GM12878 (cell line): ENCODE results near the gene TIMM21. TPM values are rescaled to one million over a fixed set of nuclear protein-coding genes. Genes with fewer than 3 reads are reported as not detected.
A peak's percentile ranks its signal among the peaks of the same experiment; 100 is the strongest.

ENCODE experiments used
- ATAC-seq: fragments of 200-7000 bp; cut with Tn5 transposase; 3 replicates; pipeline ENCODE4 v1.9.1; 2020; ENCODE audit warnings: mild to moderate bottlenecking, moderate library complexity
- Bru-seq: library from RNA; stranded (reverse); fragments of 400-500 nt; gene quantifications from one replicate; lab custom pipeline; 2021; lab: Mats Ljungman, UMichigan
- BruChase-seq, 2 experiments: library from RNA; stranded (reverse); fragments of 400-500 nt; gene quantifications; one replicate each; lab custom pipeline; 2021; lab: Mats Ljungman, UMichigan
- BruUV-seq: library from RNA; stranded (reverse); fragments of 400-500 nt; replicated peaks from 2 replicates; lab custom pipeline; 2021; lab: Mats Ljungman, UMichigan
- CTCF ChIA-PET: fragments of 300-600 bp; sonication (Branson Sonifier 250); formaldehyde crosslinking; extraction: SDS; loops from one replicate; lab custom pipeline; 2021; ENCODE audit warnings: inconsistent platforms; lab: Yijun Ruan, JAX
- POLR2A ChIA-PET: fragments of 350-600 bp; formaldehyde crosslinking; extraction: SDS; loops from one replicate; lab custom pipeline; 2021; ENCODE audit warnings: inconsistent platforms; lab: Charles Lee
- RAD21 ChIA-PET: fragments of 300-600 bp; sonication (Branson Sonifier 250); formaldehyde crosslinking; loops from one replicate; lab custom pipeline; 2023; ENCODE audit warnings: antibody characterized with exemption; ENCODE audit not compliant: unreplicated experiment; lab: Charles Lee
- SMC1A ChIA-PET: fragments of 300-600 bp; sonication (Branson Sonifier 250); formaldehyde crosslinking; loops from one replicate; lab custom pipeline; 2023; ENCODE audit not compliant: unreplicated experiment, uncharacterized antibody; lab: Charles Lee
- DNase-seq: peaks from one replicate; pipeline ENCODE4 v3.0.0-alpha.2; 2011; ENCODE audit warnings: low read depth, low spot score
- FAIRE-seq: peaks from 3 replicates; lab custom pipeline; 2011; peaks lifted over from hg19 to GRCh38; lab: Jason Lieb, UNC
- H2AFZ ChIP-seq: 2 replicates; pipeline ENCODE4 v1.6.0; 2011; ENCODE audit warnings: low read depth, low read length, control low read depth; ENCODE audit not compliant: control insufficient read depth
- H3K27ac ChIP-seq: 2 replicates; pipeline ENCODE4 v1.5.1; 2011; ENCODE audit warnings: control low read depth; ENCODE audit not compliant: control insufficient read depth, insufficient read depth
- H3K27me3 ChIP-seq, 2 experiments: replicated peaks in 1 of 2; 2 replicates each; pipeline versions ENCODE4 v1.6.0 to v1.6.1; 2011; ENCODE audit warnings: low read length in 1 of 2; ENCODE audit not compliant: control insufficient read depth in 2 of 2, insufficient read depth in 2 of 2
- H3K36me3 ChIP-seq, 2 experiments: 2 replicates each; pipeline ENCODE4 v1.5.1; 2011; ENCODE audit warnings: low read length in 1 of 2; ENCODE audit not compliant: control insufficient read depth in 2 of 2, insufficient read depth in 2 of 2
- H3K4me1 ChIP-seq: 2 replicates; pipeline ENCODE4 v1.6.1; 2011; ENCODE audit warnings: mild to moderate bottlenecking, low read length, moderate library complexity, mixed read lengths; ENCODE audit not compliant: control insufficient read depth, insufficient read depth
- H3K4me2 ChIP-seq: 2 replicates; pipeline ENCODE4 v1.6.0; 2011; ENCODE audit warnings: control low read depth; ENCODE audit not compliant: control insufficient read depth, insufficient read depth
- H3K4me3 ChIP-seq: fragments of 200-600 bp; sonication (generic); 2 replicates; pipeline ENCODE4 v1.5.1; 2016
- H3K79me2 ChIP-seq: 2 replicates; pipeline ENCODE4 v1.6.0; 2011; ENCODE audit warnings: low read length; ENCODE audit not compliant: control insufficient read depth, insufficient read depth
- H3K9ac ChIP-seq: 2 replicates; pipeline ENCODE4 v1.8.0; 2011; ENCODE audit warnings: low read length, control low read depth, mixed read lengths; ENCODE audit not compliant: control insufficient read depth, insufficient read depth
- H3K9me3 ChIP-seq: replicated peaks from 3 replicates; pipeline ENCODE4 v1.5.1; 2011; ENCODE audit warnings: mild to moderate bottlenecking, low read length; ENCODE audit not compliant: control insufficient read depth, insufficient read depth
- H4K20me1 ChIP-seq: 2 replicates; pipeline ENCODE4 v1.6.0; 2011; ENCODE audit not compliant: control insufficient read depth, insufficient read depth
- ATF7 ChIP-seq: fragments of 450-650 bp; IDR thresholded peaks from 2 replicates; pipeline ENCODE4 v1.6.1; 2016; ENCODE audit warnings: low read depth, mild to moderate bottlenecking
- BCL11A ChIP-seq: IDR thresholded peaks from 2 replicates; pipeline ENCODE4 v1.6.1; 2011; ENCODE audit warnings: low read depth, low read length
- BMI1 ChIP-seq: fragments of 450-650 bp; IDR thresholded peaks from 2 replicates; pipeline ENCODE4 v1.6.1; 2016; ENCODE audit warnings: mild to moderate bottlenecking, moderate library complexity, borderline replicate concordance
- BRCA1 ChIP-seq: IDR thresholded peaks from 2 replicates; pipeline ENCODE4 v1.6.1; 2011; ENCODE audit warnings: low read depth, low read length, improper control_type of control experiment
- CBX3 ChIP-seq: fragments of 200-600 bp; sonication (generic); IDR thresholded peaks from 2 replicates; pipeline ENCODE4 v1.6.1; 2016; ENCODE audit warnings: low read depth, borderline replicate concordance
- CEBPB ChIP-seq, 2 experiments: fragments of 150-350 bp in 1 of 2; IDR thresholded peaks; 2 replicates each; pipeline ENCODE4 v1.6.1; 2012 to 2014; ENCODE audit warnings: low read depth in 2 of 2, low read length in 2 of 2, borderline replicate concordance in 1 of 2, inconsistent platforms in 1 of 2
- CHD1 ChIP-seq: IDR thresholded peaks from 2 replicates; pipeline ENCODE4 v1.6.1; 2012; ENCODE audit warnings: low read depth, low read length, improper control_type of control experiment
- E2F8 ChIP-seq: fragments of 450-650 bp; IDR thresholded peaks from 2 replicates; pipeline ENCODE4 v1.6.1; 2018; ENCODE audit warnings: mild to moderate bottlenecking, low read depth, moderate library complexity; ENCODE audit not compliant: partially characterized antibody
- EED ChIP-seq: sonication (generic); IDR thresholded peaks from 2 replicates; pipeline ENCODE4 v1.6.1; 2016; ENCODE audit warnings: antibody characterized with exemption, low read depth
- EGR1 ChIP-seq, 2 experiments: IDR thresholded peaks; 1 replicate in 1 of 2; 2 replicates in 1 of 2; pipeline ENCODE4 v1.6.1; 2011 to 2012; ENCODE audit warnings: low read depth in 2 of 2, low read length in 2 of 2, borderline replicate concordance in 1 of 2, mild to moderate bottlenecking in 1 of 2, moderate library complexity in 1 of 2
- ESRRA ChIP-seq: IDR thresholded peaks from 2 replicates; pipeline ENCODE4 v1.6.1; 2012; ENCODE audit warnings: mild to moderate bottlenecking, low read length, improper control_type of control experiment
- HDGF ChIP-seq: fragments of 450-650 bp; IDR thresholded peaks from 2 replicates; pipeline ENCODE4 v1.6.1; 2016; ENCODE audit warnings: antibody characterized with exemption
- JUNB ChIP-seq: IDR thresholded peaks from 2 replicates; pipeline ENCODE4 v1.6.1; 2016; ENCODE audit warnings: antibody characterized with exemption, mild to moderate bottlenecking
- MEF2B ChIP-seq: fragments of 450-650 bp; IDR thresholded peaks from 2 replicates; pipeline ENCODE4 v1.6.1; 2018; ENCODE audit warnings: mild to moderate bottlenecking, moderate library complexity; ENCODE audit not compliant: partially characterized antibody, poor library complexity, severe bottlenecking
- RB1 ChIP-seq: fragments of 450-650 bp; formaldehyde crosslinking; IDR thresholded peaks from 2 replicates; pipeline ENCODE4 v1.6.1; 2017; ENCODE audit warnings: mild to moderate bottlenecking, borderline replicate concordance
- RBBP5 ChIP-seq: fragments of 200-600 bp; sonication (generic); conservative IDR thresholded peaks from 2 replicates; pipeline ENCODE4 v1.6.1; 2016
- SMC3 ChIP-seq: IDR thresholded peaks from 2 replicates; pipeline ENCODE4 v1.6.1; 2011; ENCODE audit warnings: low read length, improper control_type of control experiment, borderline replicate concordance
- TCF7 ChIP-seq: IDR thresholded peaks from 2 replicates; pipeline ENCODE4 v1.6.1; 2014; ENCODE audit warnings: antibody characterized with exemption, borderline replicate concordance
- WGBS: methylation state at CpG from one replicate; pipeline ENCODE4 v1.1.6; 2016; ENCODE audit warnings: low lambda C conversion rate; ENCODE audit not compliant: insufficient replicate concordance, insufficient coverage; ENCODE audit errors: missing lambda C conversion rate; 5-methylcytosine and 5-hydroxymethylcytosine counted together
- in situ Hi-C: fragments of 300-500 bp; cut with MboI; formaldehyde crosslinking; loops from 9 replicates; pipeline ENCODE4 v1.14.3; 2018; ENCODE audit warnings: mixed read lengths
- intact Hi-C: fragments of 100-400 bp; cut with micrococcal nuclease; formaldehyde crosslinking; loops from one replicate; pipeline ENCODE4 v1.14.2; 2022; ENCODE audit not compliant: unreplicated experiment
- long read RNA-seq, 2 experiments: library from polyadenylated mRNA; unstranded; transcript quantifications; one replicate each; pipeline ENCODE4 v2.0.0, GENCODE V29; 2019 to 2020
- polyA minus RNA-seq, 3 experiments: library from RNA; depleted of rRNA, polyadenylated mRNA; stranded (reverse); fragments of >200 nt; gene quantifications; 2 replicates each; pipeline ENCODE4 v1.2.3, GENCODE V29; 2011
- polyA plus RNA-seq, 11 experiments: library from polyadenylated mRNA; depleted of rRNA in 4 of 11; unstranded in 6 of 11; stranded (reverse) in 5 of 11; fragments of >200 nt; fragmentation: Nextera tagmentation in 4 of 11; fragmentation: Illumina TruSeq in 1 of 11; extraction: Ambion mirVana in 4 of 11; extraction: Trizol in 1 of 11; gene quantifications; 1 replicate in 1 of 11; 2 replicates in 10 of 11; pipeline versions ENCODE4 v1.2.1 to v1.2.3, GENCODE V29; 2011 to 2016; ENCODE audit warnings: inconsistent platforms in 2 of 11, missing spikeins in 2 of 11, low read depth in 1 of 11
- total RNA-seq, 4 experiments: library from RNA; depleted of rRNA in 3 of 4; stranded (reverse); fragments of >200 nt in 3 of 4; fragmentation: Illumina TruSeq in 1 of 4; extraction: Trizol in 1 of 4; gene quantifications; 2 replicates each; pipeline versions ENCODE4 v1.2.1 to v1.2.3, GENCODE V29; 2013 to 2021

The TIMM21 gene
- 48.4 and 50.0 TPM in 2 replicates for total RNA-seq (2013; cell fraction: nucleolus; rRNA removed)
- total RNA-seq (2014; rRNA removed) (64.6 and 67.0 TPM in 2 replicates), total RNA-seq (2014; rRNA removed; fragmentation: Illumina TruSeq; extraction: Trizol) (39.6 and 46.6 TPM in 2 replicates), total RNA-seq (2021) (39.5 and 47.4 TPM in 2 replicates), polyA plus RNA-seq (2011; rRNA removed) (79.2 and 105 TPM in 2 replicates), polyA plus RNA-seq (2014; fragmentation: Illumina TruSeq; extraction: Trizol) (60.4 and 63.8 TPM in 2 replicates), polyA plus RNA-seq (2014; fragmentation: Nextera tagmentation; extraction: Ambion mirVana) (100 to 1,000 TPM; 111 to 136 TPM), polyA plus RNA-seq (2014; rRNA removed) (87.7 and 88.9 TPM in 2 replicates), polyA plus RNA-seq (2016; fragmentation: Nextera tagmentation; extraction: Ambion mirVana) (100 to 1,000 TPM; 200 to 203 TPM), polyA minus RNA-seq (2011; rRNA and poly(A)+ RNA removed) (46.9 and 51.6 TPM in 2 replicates), Bru-seq, nascent RNA (percentile 79 among the genes with signal in this experiment), BruChase-seq, experiment 1, labeled RNA remaining after a 6-hour chase (percentile 74 among the genes with signal in this experiment), BruChase-seq, experiment 2, labeled RNA remaining after a 2-hour chase (percentile 82 among the genes with signal in this experiment)
- 11.0 TPM for polyA plus RNA-seq (2011; ENCODE audit: low read depth)
- 52.2 and 64.5 TPM in 2 replicates for polyA plus RNA-seq (2011; cell fraction: cytosol; rRNA removed)
- polyA plus RNA-seq (2011; cell fraction: nucleus; rRNA removed), result 60.3 and 76.4 TPM in 2 replicates
- 34.6 and 36.1 TPM in 2 replicates for polyA plus RNA-seq (2012)
- polyA minus RNA-seq (2011; cell fraction: cytosol; rRNA and poly(A)+ RNA removed), result 15.4 and 23.0 TPM in 2 replicates
- 24.7 and 32.7 TPM in 2 replicates for polyA minus RNA-seq (2011; cell fraction: nucleus; rRNA and poly(A)+ RNA removed)
- long read RNA-seq, experiment 1, transcript TIMM21-201 (6 exons, 3,095 nt), result major isoform, 62 of 67 reads
- long read RNA-seq, experiment 1, partial matches to known transcripts, result 0 of 67 reads
- long read RNA-seq, experiment 1, other reads (novel, unspliced or antisense), result 5 of 67 reads
- long read RNA-seq, experiment 2, transcript TIMM21-201 (6 exons, 3,095 nt), result major isoform, 67 of 85 reads
- long read RNA-seq, experiment 2, partial matches to known transcripts, result 1 of 85 reads
- long read RNA-seq, experiment 2, other reads (novel, unspliced or antisense), result 17 of 85 reads

GRCh38 chr18:74147779-74148542 lies at the start of gene TIMM21, which contains the start of gene FBXO15:
Gene TIMM21 (plus strand): TSS chr18:74148523. CDS start chr18:74148809, 286 bp downstream.
Gene FBXO15 (minus strand): TSS chr18:74147834. CDS start chr18:74147785, 49 bp downstream.
- DNase-seq (peak; percentile 94), FAIRE-seq (no peak), ATAC-seq (peak; percentile 93)
- Histone ChIP-seq H3K79me2 (peaks cover 44% of the 10 kb centered on the region), H3K27me3 (no peaks in the 10 kb centered on the region), H3K4me2 (peak within 1 kb of the TSS; percentile 95), H3K36me3 (no peaks in the 10 kb centered on the region), H3K4me1 (peaks cover 6% of the 10 kb centered on the region; the same call in 1 of the 2 replicates), H3K9ac (peak within 1 kb of the TSS; percentile 89), H3K27ac (peak within 1 kb of the TSS; percentile 88), H3K9me3 (no peaks in the 10 kb centered on the region), H2AFZ (peak within 1 kb of the TSS; percentile 96), H4K20me1 (no peaks in the 10 kb centered on the region), H3K4me3 (peak within 1 kb of the TSS; percentile 92)
- intact Hi-C loops (loop anchor here (1.0 to 5.0 kb wide), 3 partner anchors 144 to 1059 kb away; partner anchors contain the start of genes CNDP2 and PTGR3), in situ Hi-C loops (no loop called here)
- RAD21 ChIA-PET, result no interaction called here
- CTCF ChIA-PET, result no interaction called here
- BruUV-seq, result no TSS peak
- SMC1A ChIA-PET, result interaction anchor here (2.0 kb wide), 1 partner anchor 9 kb away, joined by 5 read pairs; no protein-coding TSS in a partner anchor
- POLR2A ChIA-PET, result no interaction called here
- 1% methylated on average over 55 of the region's 58 CpGs for WGBS
- TF ChIP-seq EGR1 (IDR thresholded peaks at IDR 0.05; ENCODE audit: borderline replicate concordance in 1 of 2, low read depth in 2 of 2, low read length in 2 of 2) (peak; percentile 86 to 92), TCF7 (no peak; the same call in 1 of the 2 replicates), RB1 (peak; percentile 60; the same call in 1 of the 2 replicates), RBBP5 (no peak), CEBPB (IDR thresholded peaks at IDR 0.05; ENCODE audit: borderline replicate concordance in 1 of 2, low read depth in 2 of 2, low read length in 2 of 2) (no peak), E2F8 (peak; percentile 33), BRCA1 (no peak), CBX3 (no peak), CHD1 (no peak), ESRRA (peak; percentile 41), HDGF (no peak; the same call in 1 of the 2 replicates), ATF7 (0 out of 2 replicates have a peak, but pooled peaks have one; percentile 30), SMC3 (no peak), MEF2B (peak; percentile 35), BMI1 (peak; percentile 80; the same call in 1 of the 2 replicates), EED (no peak), BCL11A (no peak), JUNB (no peak)
